Sigmoid colon (tissue), 7 donors: ENCODE measurements around the gene ADGRF1. TPM values are rescaled to one million over a fixed set of nuclear protein-coding genes. Genes with fewer than 3 reads are reported as not detected.

Experiments
- DNase-seq: peaks from one replicate; pipeline ENCODE4 v3.0.0-alpha.2; 2019
- H3K27ac ChIP-seq, 4 donors: fragments of 200-600 bp; sonication (generic); one replicate each; pipeline ENCODE4 v1.5.1; 2016 to 2019; ENCODE audit warnings: mild to moderate bottlenecking in 1 of 4
- H3K27me3 ChIP-seq, 3 donors: fragments of 200-600 bp; sonication (generic); one replicate each; pipeline ENCODE4 v1.5.1; 2019; ENCODE audit warnings: mild to moderate bottlenecking in 1 of 3
- H3K36me3 ChIP-seq, 4 donors: fragments of 200-600 bp; sonication (generic); one replicate each; pipeline ENCODE4 v1.5.1; 2016 to 2019
- H3K4me1 ChIP-seq, 4 donors: fragments of 200-600 bp; sonication (generic); one replicate each; pipeline ENCODE4 v1.5.1; 2017 to 2019
- H3K4me3 ChIP-seq, 4 donors: fragments of 200-600 bp; sonication (generic); one replicate each; pipeline ENCODE4 v1.5.1; 2017 to 2019; ENCODE audit warnings: mild to moderate bottlenecking in 2 of 4, moderate library complexity in 1 of 4
- H3K9me3 ChIP-seq, 4 donors: fragments of 200-600 bp in 3 of 4; sonication (generic) in 3 of 4; one replicate each; pipeline versions ENCODE4 v1.5.1 to v1.6.1; 2013 to 2019
- EP300 ChIP-seq, 4 donors: sonication (generic); formaldehyde crosslinking; IDR thresholded peaks; one replicate each; pipeline ENCODE4 v1.6.1; 2017; ENCODE audit warnings: antibody characterized with exemption in 4 of 4
- POLR2A ChIP-seq, 2 donors: fragments of 450-650 bp; IDR thresholded peaks; one replicate each; pipeline ENCODE4 v1.6.1; 2016; ENCODE audit warnings: antibody characterized with exemption in 2 of 2, mild to moderate bottlenecking in 2 of 2, moderate library complexity in 2 of 2
- POLR2AphosphoS5 ChIP-seq, 4 donors: sonication (generic); formaldehyde crosslinking; IDR thresholded peaks; one replicate each; pipeline ENCODE4 v1.6.1; 2017; ENCODE audit warnings: antibody characterized with exemption in 4 of 4
- WGBS, 2 donors: extraction: QIAGEN DNeasy Blood & Tissue Kit; methylation state at CpG; one replicate each; pipeline ENCODE4 v1.1.7; 2013; 5-methylcytosine and 5-hydroxymethylcytosine counted together
- intact Hi-C: fragments of 100-400 bp; cut with DNase I; formaldehyde crosslinking; loops from one replicate; pipeline ENCODE4 v1.15.1; 2023
- polyA plus RNA-seq, 3 donors: library from polyadenylated mRNA; stranded (reverse); fragments of 200-250 nt; gene quantifications; one replicate each; pipeline ENCODE4 v1.2.3, GENCODE V29; 2013
- total RNA-seq, 4 donors: library from RNA; depleted of rRNA; stranded (reverse); fragments of >200 nt; gene quantifications; one replicate each; pipeline ENCODE4 v1.1.0, GENCODE V29; 2016
- TF ChIP-seq, protein P1 (sequence below), 4 experiments: fragments of 450-650 bp in 3 of 4; fragments of 200-600 bp in 1 of 4; IDR thresholded peaks; one replicate each; pipeline ENCODE4 v1.5.1; 2016 to 2019; ENCODE audit warnings: antibody characterized with exemption in 4 of 4, mild to moderate bottlenecking in 3 of 4, moderate library complexity in 2 of 4
- donor health status: healthy with polysubstance abuse.
- donor health status: Bipolar disorder and iron deficiency.
- donor health status: healthy.

Gene ADGRF1
- total and polyA plus RNA-seq, 7 donors: 0.46 to 1.0 TPM; not detected in 5

DNA sequence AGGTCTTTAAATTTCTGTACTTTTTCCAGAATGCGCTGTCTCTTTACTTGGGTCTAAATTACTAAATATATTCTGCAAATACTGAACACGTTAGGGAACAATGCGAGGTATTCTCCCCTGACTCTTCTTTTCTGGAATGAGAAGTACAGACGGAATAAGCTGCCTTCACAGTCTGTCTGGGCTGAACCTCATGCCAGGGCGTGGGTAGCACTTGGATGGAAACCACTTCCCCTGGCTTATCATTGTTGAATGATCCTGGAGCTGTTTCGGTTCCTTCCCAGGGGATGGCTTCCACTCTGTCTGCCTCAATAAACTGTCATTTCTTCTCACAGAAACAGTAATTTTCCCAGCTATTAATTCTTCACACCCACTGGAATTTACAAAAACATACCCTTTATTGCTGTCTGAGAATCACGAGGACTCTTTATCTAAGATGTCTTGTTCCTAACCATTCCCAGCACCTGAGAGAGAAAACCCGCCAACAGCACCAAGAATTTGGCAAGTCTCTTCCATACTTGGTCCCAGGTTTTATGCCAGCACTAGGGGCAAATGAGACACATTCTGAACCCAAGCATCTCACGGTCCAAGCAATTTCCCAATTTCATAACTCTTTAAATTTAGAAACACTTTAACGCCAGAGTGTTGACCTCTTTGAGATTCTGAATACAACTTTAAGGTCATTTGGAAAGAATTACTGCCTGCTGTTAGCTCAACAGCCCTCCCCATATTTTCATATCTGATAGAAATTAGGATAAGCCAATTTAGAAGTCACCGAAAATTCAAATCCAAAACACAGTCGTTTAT is 77.2 kb downstream of the ADGRF1 start:
- WGBS, 2 donors: 76 to 83% methylated on average over 12 of the region's 12 CpGs
- no peaks in the 10 kb centered on the region for H3K36me3 ChIP-seq
- H3K27ac ChIP-seq: no peak overlapping the region
- no peaks in the 10 kb centered on the region for H3K9me3 ChIP-seq
- H3K27me3 ChIP-seq: no peaks in the 10 kb centered on the region
- intact Hi-C loops: no loop called here
- no peak overlapping the region for H3K4me3 ChIP-seq
- no peaks in the 10 kb centered on the region for H3K4me1 ChIP-seq
- DNase-seq: no peak
- TF ChIP-seq EP300 (IDR thresholded peaks at IDR 0.05): no peak
- no peak for TF ChIP-seq POLR2A (IDR thresholded peaks at IDR 0.05)
- no peak for TF ChIP-seq POLR2AphosphoS5 (IDR thresholded peaks at IDR 0.05)
- TF ChIP-seq, protein P1, sequence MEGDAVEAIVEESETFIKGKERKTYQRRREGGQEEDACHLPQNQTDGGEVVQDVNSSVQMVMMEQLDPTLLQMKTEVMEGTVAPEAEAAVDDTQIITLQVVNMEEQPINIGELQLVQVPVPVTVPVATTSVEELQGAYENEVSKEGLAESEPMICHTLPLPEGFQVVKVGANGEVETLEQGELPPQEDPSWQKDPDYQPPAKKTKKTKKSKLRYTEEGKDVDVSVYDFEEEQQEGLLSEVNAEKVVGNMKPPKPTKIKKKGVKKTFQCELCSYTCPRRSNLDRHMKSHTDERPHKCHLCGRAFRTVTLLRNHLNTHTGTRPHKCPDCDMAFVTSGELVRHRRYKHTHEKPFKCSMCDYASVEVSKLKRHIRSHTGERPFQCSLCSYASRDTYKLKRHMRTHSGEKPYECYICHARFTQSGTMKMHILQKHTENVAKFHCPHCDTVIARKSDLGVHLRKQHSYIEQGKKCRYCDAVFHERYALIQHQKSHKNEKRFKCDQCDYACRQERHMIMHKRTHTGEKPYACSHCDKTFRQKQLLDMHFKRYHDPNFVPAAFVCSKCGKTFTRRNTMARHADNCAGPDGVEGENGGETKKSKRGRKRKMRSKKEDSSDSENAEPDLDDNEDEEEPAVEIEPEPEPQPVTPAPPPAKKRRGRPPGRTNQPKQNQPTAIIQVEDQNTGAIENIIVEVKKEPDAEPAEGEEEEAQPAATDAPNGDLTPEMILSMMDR (IDR thresholded peaks at IDR 0.05): no peak

DNA sequence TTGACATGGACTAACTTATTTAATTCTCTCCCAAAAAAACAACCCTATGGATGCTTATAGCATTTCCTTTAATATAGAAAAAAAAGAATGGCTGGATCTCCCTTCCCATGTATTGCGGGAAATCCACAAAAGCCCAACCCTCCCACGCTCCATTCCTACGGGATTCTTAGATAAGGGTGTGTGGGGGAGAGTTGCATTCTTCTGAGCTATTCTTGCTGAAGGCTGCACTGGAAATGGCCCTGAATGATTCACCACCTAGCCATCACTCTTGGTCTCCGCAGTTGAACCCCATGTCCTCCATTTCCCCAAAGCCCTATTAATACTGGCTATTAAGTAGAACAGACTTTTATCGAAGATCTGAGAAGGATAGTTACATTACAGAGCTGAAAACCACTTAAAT is 78.5 kb downstream of the ADGRF1 start:
- Histone ChIP-seq H3K9me3 (no peaks in the 10 kb centered on the region), H3K4me3 (no peak overlapping the region), H3K36me3 (no peaks in the 10 kb centered on the region), H3K27me3 (no peaks in the 10 kb centered on the region), H3K27ac (no peak overlapping the region), H3K4me1 (no peaks in the 10 kb centered on the region)
- DNase-seq: no peak
- TF ChIP-seq, protein P1 (IDR thresholded peaks at IDR 0.05): no peak
- TF ChIP-seq POLR2AphosphoS5 (IDR thresholded peaks at IDR 0.05): no peak
- TF ChIP-seq POLR2A (IDR thresholded peaks at IDR 0.05): no peak
- no peak for TF ChIP-seq EP300 (IDR thresholded peaks at IDR 0.05)
- intact Hi-C loops: no loop called here
- WGBS, 2 donors: 82 to 95% methylated on average over 5 of the region's 5 CpGs

DNA sequence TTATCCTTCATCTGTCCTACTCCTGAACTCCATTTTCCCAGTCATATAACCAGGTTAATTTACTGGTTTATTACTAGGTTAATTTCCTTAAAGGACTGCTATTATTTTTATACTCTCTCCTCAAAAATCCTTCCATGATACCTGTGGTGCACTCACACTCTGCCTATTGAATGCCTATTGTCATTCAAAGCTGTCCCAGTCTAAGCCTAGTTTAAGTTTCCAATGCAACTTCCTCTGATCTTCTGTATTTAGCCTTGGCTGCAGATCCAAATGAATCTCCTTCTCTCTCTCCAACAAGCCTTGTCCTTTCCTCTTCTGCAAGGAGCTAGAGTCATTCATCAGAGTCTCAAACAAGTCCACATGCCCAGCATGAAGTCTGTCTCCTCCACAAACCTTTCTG is 79.1 kb downstream of the ADGRF1 start:
- H3K27ac ChIP-seq: no peak overlapping the region
- H3K4me3 ChIP-seq: no peak overlapping the region
- no peaks in the 10 kb centered on the region for H3K4me1 ChIP-seq
- DNase-seq: no peak
- no peak for TF ChIP-seq POLR2A (IDR thresholded peaks at IDR 0.05)
- TF ChIP-seq, protein P1 (IDR thresholded peaks at IDR 0.05): no peak
- no peak for TF ChIP-seq EP300 (IDR thresholded peaks at IDR 0.05)
- TF ChIP-seq POLR2AphosphoS5 (IDR thresholded peaks at IDR 0.05): no peak
- no peaks in the 10 kb centered on the region for H3K27me3 ChIP-seq
- no peaks in the 10 kb centered on the region for H3K9me3 ChIP-seq
- intact Hi-C loops: no loop called here
- no peaks in the 10 kb centered on the region for H3K36me3 ChIP-seq

DNA sequence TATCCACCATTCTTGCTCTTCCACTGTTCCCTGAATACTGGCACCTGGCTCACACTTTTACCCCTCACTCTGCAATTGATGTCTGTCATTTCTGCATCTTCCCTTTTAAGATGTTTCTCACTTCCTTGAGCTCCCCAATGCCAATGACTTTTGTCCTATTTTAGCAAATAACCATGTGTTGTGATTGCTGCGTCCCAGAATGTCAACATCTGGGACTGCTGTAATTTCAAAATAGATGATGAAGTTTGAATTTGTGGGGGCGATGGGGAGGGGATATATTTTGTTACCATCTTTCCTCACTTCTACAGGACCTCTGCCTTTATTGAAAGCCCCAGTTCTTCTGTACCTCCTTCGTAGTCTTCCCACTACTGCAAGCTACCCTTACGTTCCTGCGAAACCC is 80.4 kb downstream of the ADGRF1 start:
- WGBS, 2 donors: 82 to 90% methylated on average over 5 of the region's 5 CpGs
- no peak overlapping the region for H3K27ac ChIP-seq
- H3K4me1 ChIP-seq: no peaks in the 10 kb centered on the region
- intact Hi-C loops: no loop called here
- H3K9me3 ChIP-seq: no peaks in the 10 kb centered on the region
- no peaks in the 10 kb centered on the region for H3K27me3 ChIP-seq
- no peaks in the 10 kb centered on the region for H3K36me3 ChIP-seq
- DNase-seq: no peak
- no peak for TF ChIP-seq POLR2A (IDR thresholded peaks at IDR 0.05)
- no peak for TF ChIP-seq EP300 (IDR thresholded peaks at IDR 0.05)
- TF ChIP-seq, protein P1 (IDR thresholded peaks at IDR 0.05): no peak
- no peak for TF ChIP-seq POLR2AphosphoS5 (IDR thresholded peaks at IDR 0.05)
- no peak overlapping the region for H3K4me3 ChIP-seq

DNA sequence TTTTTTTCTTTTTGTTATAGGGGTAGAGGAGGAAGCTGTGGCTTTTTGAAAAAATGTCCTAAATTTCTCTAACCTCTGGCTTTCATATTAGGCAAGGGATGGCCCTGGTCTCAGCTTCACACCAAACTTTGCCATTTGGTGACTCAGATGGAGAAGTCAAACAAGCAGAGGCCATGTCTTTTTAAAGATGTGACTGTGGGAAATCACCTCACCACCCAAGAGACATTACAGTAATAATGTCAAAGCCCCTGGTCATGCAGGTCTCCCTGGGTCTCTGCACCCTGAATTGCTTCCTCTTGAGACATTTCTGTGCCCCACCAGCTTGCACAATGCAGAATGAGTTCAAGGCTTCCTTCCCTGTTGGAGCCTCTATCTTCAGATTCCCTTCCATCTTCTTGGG is 80.9 kb downstream of the ADGRF1 start:
- no peaks in the 10 kb centered on the region for H3K4me1 ChIP-seq
- no peaks in the 10 kb centered on the region for H3K27me3 ChIP-seq
- no peaks in the 10 kb centered on the region for H3K9me3 ChIP-seq
- no peak overlapping the region for H3K27ac ChIP-seq
- no peak overlapping the region for H3K4me3 ChIP-seq
- H3K36me3 ChIP-seq: no peaks in the 10 kb centered on the region
- no peak for DNase-seq
- TF ChIP-seq POLR2AphosphoS5 (IDR thresholded peaks at IDR 0.05) (no peak), POLR2A (IDR thresholded peaks at IDR 0.05) (no peak), EP300 (IDR thresholded peaks at IDR 0.05) (no peak)
- TF ChIP-seq, protein P1 (IDR thresholded peaks at IDR 0.05): no peak
- intact Hi-C loops: no loop called here
